Nephron (organoid): ENCODE results near the gene SLC4A2.

Source experiments
- H3K27ac Mint-ChIP-seq, 3 experiments: 2 replicates each; pipeline ENCODE4 v1.8.0; 2020; ENCODE audit warnings: mixed read lengths in 3 of 3, mild to moderate bottlenecking in 2 of 3, moderate library complexity in 1 of 3
- H3K27me3 Mint-ChIP-seq: 2 replicates; pipeline ENCODE4 v1.8.0; 2021; ENCODE audit warnings: low read depth, mild to moderate bottlenecking, moderate library complexity, mixed read lengths
- H3K36me3 Mint-ChIP-seq: 2 replicates; pipeline ENCODE4 v1.8.0; 2020; ENCODE audit warnings: low read depth, mixed read lengths
- H3K4me1 Mint-ChIP-seq: 2 replicates; pipeline ENCODE4 v1.8.0; 2020; ENCODE audit warnings: mixed read lengths
- H3K4me3 Mint-ChIP-seq, 3 experiments: 2 replicates each; pipeline ENCODE4 v1.8.0; 2020; ENCODE audit warnings: mild to moderate bottlenecking in 3 of 3, mixed read lengths in 3 of 3, moderate library complexity in 2 of 3
- H3K9me3 Mint-ChIP-seq: 2 replicates; pipeline ENCODE4 v1.8.0; 2020; ENCODE audit warnings: mixed read lengths
- TF ChIP-seq, protein P1 (sequence below), 3 experiments: fragments of 200-600 bp; sonication (generic); IDR thresholded peaks; one replicate each; pipeline ENCODE4 v1.5.0; 2021; ENCODE audit warnings: antibody characterized with exemption in 3 of 3; ENCODE audit not compliant: unreplicated experiment in 3 of 3

The SLC4A2 gene

DNA sequence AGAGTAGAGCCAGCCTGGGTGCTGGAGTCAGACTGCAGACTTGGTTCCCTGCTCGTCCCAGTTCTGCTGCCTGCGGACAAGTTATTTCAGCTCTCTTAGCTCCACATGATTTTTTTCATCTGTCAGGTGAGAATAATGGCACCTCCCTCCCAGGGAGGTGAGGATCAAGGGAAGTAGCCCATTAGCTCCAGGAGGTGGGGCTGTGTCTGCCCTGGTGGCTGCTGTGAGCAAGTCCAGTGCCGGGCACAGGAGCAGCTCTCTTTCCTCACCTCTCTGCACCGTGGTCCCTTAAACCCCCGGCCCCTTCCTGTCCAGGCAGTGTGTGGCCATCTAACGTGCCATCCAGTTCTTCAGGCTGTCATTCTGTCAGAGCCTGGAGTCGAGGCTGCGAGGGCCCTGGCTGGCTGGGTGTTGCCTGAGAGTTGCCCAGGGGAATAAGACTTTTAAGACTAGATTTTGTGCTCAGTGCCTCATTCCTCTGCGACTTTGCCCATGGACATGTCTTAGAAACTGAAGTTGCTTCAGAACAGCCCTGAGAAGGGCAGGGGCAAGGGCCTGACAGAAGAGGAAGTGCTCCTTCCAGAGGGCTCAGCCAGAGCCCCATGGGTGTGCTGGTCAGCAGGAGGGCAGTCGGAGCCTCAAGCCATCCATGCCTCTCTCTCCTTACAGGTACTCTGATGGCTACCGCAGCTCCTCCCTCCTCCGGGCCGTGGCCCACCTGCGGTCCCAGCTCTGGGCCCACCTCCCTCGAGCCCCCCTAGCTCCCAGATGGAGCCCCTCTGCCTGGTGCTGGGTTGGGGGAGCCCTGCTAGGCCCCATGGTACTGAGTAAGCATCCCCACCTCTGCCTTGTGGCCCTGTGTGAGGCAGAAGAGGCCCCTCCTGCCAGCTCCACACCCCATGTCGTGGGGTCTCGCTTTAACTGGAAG is 26.2 kb upstream of the SLC4A2 start:
- no peaks in the 10 kb centered on the region for H3K9me3 Mint-ChIP-seq
- H3K4me3 Mint-ChIP-seq, result no peak overlapping the region
- H3K4me1 Mint-ChIP-seq, result peaks cover 7% of the 10 kb centered on the region
- peaks cover 6% of the 10 kb centered on the region for H3K36me3 Mint-ChIP-seq
- H3K27ac Mint-ChIP-seq, result no peak overlapping the region
- TF ChIP-seq, protein P1, sequence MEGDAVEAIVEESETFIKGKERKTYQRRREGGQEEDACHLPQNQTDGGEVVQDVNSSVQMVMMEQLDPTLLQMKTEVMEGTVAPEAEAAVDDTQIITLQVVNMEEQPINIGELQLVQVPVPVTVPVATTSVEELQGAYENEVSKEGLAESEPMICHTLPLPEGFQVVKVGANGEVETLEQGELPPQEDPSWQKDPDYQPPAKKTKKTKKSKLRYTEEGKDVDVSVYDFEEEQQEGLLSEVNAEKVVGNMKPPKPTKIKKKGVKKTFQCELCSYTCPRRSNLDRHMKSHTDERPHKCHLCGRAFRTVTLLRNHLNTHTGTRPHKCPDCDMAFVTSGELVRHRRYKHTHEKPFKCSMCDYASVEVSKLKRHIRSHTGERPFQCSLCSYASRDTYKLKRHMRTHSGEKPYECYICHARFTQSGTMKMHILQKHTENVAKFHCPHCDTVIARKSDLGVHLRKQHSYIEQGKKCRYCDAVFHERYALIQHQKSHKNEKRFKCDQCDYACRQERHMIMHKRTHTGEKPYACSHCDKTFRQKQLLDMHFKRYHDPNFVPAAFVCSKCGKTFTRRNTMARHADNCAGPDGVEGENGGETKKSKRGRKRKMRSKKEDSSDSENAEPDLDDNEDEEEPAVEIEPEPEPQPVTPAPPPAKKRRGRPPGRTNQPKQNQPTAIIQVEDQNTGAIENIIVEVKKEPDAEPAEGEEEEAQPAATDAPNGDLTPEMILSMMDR (IDR thresholded peaks at IDR 0.05; ENCODE audit: unreplicated experiment in 3 of 3), result no peak
- no peaks in the 10 kb centered on the region for H3K27me3 Mint-ChIP-seq

DNA sequence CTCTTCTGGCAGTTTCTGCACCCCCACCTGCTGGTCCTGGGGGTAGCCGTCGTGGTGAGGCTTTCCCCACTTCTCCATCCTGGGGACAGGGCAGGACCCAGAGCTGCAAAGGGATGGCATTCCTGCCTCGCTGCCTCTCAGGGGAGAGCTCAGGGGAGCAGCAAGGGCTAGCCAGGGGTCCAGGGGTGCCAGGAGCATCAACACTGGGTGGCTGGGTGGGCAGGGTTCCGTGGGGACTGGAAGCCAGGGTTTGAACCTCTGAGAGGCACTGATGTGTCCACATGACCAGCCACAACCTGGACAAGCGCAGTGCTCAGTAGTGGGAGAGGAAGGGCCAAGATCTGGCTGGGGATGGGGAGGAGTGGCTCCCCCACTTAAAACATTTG is 25.5 kb upstream of the SLC4A2 start:
- Mint-ChIP-seq H3K4me1 (peaks cover 6% of the 10 kb centered on the region), H3K27me3 (no peaks in the 10 kb centered on the region), H3K36me3 (peaks cover 3% of the 10 kb centered on the region), H3K27ac (no peak overlapping the region), H3K4me3 (no peak overlapping the region), H3K9me3 (no peaks in the 10 kb centered on the region)
- TF ChIP-seq, protein P1 (IDR thresholded peaks at IDR 0.05; ENCODE audit: unreplicated experiment in 3 of 3), result no peak

DNA sequence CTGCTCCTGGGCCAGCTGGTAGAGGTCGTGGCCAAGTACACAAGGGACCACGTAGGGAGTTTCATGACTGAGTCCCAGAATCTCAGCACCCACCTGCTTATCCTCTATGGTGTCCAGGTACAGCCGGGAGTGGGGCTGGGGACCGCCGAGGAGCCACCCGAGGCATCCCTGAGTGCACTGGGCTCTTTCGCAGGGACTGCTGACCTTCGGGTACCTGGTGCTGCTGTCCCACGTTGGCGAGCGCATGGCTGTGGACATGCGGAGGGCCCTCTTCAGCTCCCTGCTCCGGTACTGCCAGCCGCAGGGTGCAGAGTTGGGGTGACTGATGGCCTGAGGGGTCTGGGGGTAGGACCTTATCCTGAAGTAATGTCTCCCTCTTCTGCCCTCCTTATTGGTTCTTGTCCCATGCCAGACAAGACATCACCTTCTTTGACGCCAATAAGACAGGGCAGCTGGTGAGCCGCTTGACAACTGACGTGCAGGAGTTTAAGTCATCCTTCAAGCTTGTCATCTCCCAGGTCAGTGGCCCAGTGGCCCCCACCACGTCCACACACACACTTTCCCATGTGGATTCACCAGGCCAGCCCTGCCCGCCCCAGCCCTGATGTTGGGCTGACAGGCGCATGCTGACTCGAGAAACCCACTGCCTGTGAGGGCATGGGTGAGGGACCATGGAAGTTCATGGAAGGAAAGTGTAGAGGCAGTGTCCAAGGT is 24.9 kb upstream of the SLC4A2 start:
- Mint-ChIP-seq H3K27ac (no peak overlapping the region), H3K4me1 (peaks cover 9% of the 10 kb centered on the region), H3K27me3 (no peaks in the 10 kb centered on the region), H3K36me3 (peaks cover 3% of the 10 kb centered on the region), H3K4me3 (no peak overlapping the region), H3K9me3 (no peaks in the 10 kb centered on the region)
- TF ChIP-seq, protein P1 (IDR thresholded peaks at IDR 0.05; ENCODE audit: unreplicated experiment in 3 of 3), result no peak

DNA sequence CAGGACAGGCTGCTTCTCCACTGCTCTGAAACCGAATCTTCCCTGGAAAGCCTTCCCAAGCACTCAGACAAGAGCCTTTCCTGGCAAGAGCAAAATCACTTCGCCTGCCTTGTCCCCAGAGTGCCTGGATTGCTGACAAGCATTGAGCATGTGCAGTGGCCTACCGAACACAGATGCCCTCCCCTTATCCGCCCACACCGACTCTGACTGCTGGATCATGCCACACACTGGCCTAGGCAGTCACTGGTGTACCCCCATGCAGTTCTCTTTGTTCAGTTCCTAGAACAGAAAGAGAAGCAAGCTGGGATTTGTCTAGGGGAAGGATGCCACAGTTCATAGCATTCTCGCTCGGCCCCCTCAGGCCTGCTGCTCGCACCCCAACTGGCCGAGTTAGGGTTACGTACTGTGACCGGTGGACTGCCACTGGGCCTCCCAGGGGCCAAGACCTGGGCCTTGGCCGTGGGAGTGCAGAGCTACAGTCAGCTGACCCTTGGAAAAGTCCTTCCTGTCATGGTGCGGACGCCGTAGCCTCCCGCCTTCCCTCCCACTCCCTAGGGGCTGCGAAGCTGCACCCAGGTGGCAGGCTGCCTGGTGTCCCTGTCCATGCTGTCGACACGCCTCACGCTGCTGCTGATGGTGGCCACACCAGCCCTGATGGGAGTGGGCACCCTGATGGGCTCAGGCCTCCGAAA is 24.2 kb upstream of the SLC4A2 start:
- H3K4me1 Mint-ChIP-seq, result peaks cover 16% of the 10 kb centered on the region
- TF ChIP-seq, protein P1 (IDR thresholded peaks at IDR 0.05; ENCODE audit: unreplicated experiment in 3 of 3), result no peak
- H3K4me3 Mint-ChIP-seq, result no peak overlapping the region
- peaks cover 3% of the 10 kb centered on the region for H3K36me3 Mint-ChIP-seq
- no peaks in the 10 kb centered on the region for H3K27me3 Mint-ChIP-seq
- H3K9me3 Mint-ChIP-seq, result no peaks in the 10 kb centered on the region
- no peak overlapping the region for H3K27ac Mint-ChIP-seq

DNA sequence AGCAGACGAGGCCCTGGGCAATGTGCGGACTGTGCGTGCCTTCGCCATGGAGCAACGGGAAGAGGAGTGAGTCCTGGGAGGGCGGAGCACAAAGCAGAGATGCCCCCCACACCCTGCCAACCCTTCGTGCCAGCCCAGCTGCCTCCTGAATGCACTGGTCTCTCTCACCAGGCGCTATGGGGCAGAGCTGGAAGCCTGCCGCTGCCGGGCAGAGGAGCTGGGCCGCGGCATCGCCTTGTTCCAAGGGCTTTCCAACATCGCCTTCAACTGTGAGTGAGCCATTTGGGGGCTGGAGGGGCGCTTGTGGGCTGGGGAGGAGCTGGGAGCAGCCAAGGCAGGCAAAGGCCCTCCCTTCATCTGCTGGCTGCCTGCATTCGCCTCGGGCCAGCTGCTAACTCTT is 23.5 kb upstream of the SLC4A2 start:
- peaks cover 16% of the 10 kb centered on the region for H3K4me1 Mint-ChIP-seq
- H3K4me3 Mint-ChIP-seq, result no peak overlapping the region
- peaks cover 3% of the 10 kb centered on the region for H3K36me3 Mint-ChIP-seq
- TF ChIP-seq, protein P1 (IDR thresholded peaks at IDR 0.05; ENCODE audit: unreplicated experiment in 3 of 3), result no peak
- H3K27ac Mint-ChIP-seq, result no peak overlapping the region
- no peaks in the 10 kb centered on the region for H3K27me3 Mint-ChIP-seq
- no peaks in the 10 kb centered on the region for H3K9me3 Mint-ChIP-seq
